Epithelial cell of prostate (primary cell): ENCODE measurements around the gene RNU1-1.
"Not testable (repeated sequence)": the region's sequence is repeated elsewhere in the genome, so short reads cannot be mapped to it uniquely, and the experiment has no call there.

Source experiments
- DNase-seq: peaks from one replicate; pipeline ENCODE4 v3.0.0-alpha.2; 2011; ENCODE audit warnings: low read depth, low spot score
- H3K27ac ChIP-seq: fragments of 450-650 bp; 2 replicates; pipeline ENCODE4 v1.5.1; 2017; ENCODE audit warnings: mild to moderate bottlenecking

Gene RNU1-1

DNA sequence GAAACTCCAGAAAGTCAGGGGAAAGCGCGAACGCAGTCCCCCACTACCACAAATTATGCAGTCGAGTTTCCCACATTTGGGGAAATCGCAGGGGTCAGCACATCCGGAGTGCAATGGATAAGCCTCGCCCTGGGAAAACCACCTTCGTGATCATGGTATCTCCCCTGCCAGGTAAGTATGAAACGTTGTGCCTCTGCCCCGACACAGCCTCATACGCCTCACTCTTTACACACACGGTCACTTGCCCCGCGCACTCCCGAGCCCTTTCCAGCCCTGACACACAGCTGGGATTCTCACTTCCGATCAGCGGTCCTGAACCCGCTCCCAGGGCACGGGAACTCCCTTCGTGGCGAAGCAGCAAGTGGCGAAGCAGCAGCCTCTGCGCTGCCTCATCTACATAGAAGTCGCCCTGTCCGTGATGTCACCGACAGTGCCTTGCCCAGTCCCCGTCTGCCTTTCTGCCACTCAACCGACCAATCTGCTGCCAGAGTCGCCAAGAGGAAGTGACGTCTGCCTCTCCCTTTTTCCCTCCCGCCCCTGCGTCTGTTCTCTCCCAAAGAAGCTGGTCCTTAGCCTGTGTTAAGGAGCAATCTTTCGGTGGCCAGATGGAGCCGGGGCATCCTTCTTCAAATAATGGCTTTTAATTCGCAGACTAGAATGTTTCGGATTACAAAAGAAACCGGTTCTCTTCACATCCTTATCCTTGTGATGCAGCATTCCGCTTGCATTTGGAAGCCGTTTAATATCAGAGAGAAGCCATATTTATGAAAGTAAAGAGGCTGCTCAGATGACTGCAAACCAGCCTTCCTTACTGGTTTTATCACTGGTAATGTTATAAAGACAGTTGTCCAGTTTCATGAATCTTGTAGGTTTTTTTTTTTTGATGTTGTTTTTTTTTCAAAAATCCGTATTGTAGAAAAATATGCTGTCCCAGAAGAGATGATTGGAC lies at the start of gene RNU1-1:
Gene RNU1-1 (minus strand): TSS at position 179 of the 949 bp plus-strand sequence.
- DNase-seq, result peak; percentile 59
- peak within 1 kb of the TSS; percentile 57 for H3K27ac ChIP-seq

DNA sequence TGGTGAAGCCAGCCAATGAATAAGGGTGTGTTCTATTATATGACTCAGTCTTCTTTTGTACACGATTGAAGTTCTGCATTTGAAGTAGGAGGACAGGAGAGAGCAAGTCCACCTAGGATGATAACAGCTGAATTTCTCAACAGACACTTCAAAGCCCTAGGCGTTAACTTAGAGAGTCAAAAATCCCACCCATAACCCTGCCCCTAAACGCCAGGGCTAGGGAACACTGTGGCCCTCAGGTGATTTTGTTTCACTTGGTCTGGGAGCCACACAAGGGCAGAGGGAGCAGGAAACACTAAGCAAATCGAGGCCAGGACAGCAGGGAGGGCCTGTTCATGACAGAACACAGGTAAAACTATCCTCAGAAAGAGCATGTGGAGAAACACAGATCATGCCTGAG lies 47.0 kb upstream of the RNU1-1 start:
- H3K27ac ChIP-seq, DNase-seq: not testable (repeated sequence)

GRCh38 chr1:16560498-16560897 lies 46.4 kb upstream of the RNU1-1 start:
- not testable (repeated sequence) for H3K27ac ChIP-seq, DNase-seq

DNA sequence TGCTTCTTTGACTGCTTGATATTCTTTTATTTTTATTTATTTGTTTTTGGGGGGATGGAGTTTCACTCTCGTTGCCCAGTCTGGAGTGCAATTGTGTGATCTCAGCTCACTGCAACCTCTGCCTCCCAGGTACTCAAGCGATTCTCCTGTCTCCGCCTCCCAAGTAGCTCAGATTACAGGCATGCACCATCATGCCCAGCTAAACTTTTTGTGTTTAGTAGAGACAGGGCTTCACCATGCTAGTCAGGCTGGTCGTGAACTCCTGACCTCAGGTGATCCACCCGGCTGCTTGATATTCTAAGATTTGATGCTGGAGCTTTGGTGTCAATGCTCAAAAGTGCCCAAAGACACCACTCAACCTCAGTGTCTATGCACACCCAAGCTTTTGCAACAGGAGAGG lies 45.6 kb upstream of the RNU1-1 start:
- not testable (repeated sequence) for DNase-seq, H3K27ac ChIP-seq

- H3K27ac ChIP-seq, DNase-seq: not testable (repeated sequence)
These were observed 42.9 kb upstream of the RNU1-1 start for GRCh38 chr1:16557034-16557433.

DNA sequence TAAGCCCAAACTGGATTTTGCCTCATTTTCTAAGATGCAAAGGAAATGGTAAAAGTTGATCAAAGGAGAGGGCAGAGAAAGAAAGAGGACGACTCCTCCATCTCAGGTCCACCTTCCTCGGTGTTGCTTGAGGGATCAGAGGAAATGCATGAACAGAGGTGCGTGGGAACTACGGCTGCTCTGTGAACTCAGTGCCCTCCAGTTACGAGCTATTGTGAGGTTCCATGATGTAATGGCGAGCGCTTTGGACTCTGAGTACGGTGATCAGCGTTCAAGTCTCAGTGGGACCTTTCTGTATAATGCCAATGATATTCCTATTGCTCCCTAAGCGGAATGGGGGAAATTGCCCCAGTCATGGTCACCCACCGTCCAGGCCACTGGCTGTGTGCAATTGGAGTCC lies 39.2 kb upstream of the RNU1-1 start:
- DNase-seq, H3K27ac ChIP-seq: not testable (repeated sequence)

DNA sequence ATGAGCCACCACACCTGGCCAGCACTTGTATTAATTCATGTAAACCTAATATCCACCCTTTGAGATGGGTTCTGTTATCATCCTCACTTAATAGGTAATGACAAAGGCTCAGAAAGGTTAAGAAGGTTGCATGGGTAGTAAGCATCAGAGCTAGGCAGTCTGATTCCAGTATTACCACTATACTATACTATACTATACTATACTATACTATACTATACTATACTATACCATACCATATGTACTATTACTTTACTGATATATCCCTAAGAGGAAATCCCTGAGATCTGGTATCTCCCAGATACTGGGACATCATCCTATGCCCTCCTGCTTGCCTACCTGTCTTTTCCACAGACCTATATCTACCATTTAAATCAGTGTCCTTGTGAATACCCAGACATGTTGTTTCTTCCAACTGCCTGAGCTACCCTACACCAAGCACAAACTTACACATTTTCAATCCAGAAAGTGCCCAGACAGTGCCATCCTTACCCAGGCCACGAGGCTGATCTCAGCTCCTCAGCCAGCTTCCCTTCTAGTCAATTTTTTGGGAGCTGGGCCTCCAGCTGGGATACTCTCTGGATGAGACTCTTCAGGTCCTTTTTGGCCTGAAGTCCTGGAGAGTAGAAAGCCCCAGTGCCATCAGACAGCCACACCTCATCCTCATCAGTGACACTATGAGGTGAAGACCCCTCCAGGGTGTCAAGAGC lies 36.3 kb upstream of the RNU1-1 start:
- not testable (repeated sequence) for H3K27ac ChIP-seq, DNase-seq

GRCh38 chr1:16549545-16549944 lies 35.5 kb upstream of the RNU1-1 start:
- not testable (repeated sequence) for DNase-seq, H3K27ac ChIP-seq

DNA sequence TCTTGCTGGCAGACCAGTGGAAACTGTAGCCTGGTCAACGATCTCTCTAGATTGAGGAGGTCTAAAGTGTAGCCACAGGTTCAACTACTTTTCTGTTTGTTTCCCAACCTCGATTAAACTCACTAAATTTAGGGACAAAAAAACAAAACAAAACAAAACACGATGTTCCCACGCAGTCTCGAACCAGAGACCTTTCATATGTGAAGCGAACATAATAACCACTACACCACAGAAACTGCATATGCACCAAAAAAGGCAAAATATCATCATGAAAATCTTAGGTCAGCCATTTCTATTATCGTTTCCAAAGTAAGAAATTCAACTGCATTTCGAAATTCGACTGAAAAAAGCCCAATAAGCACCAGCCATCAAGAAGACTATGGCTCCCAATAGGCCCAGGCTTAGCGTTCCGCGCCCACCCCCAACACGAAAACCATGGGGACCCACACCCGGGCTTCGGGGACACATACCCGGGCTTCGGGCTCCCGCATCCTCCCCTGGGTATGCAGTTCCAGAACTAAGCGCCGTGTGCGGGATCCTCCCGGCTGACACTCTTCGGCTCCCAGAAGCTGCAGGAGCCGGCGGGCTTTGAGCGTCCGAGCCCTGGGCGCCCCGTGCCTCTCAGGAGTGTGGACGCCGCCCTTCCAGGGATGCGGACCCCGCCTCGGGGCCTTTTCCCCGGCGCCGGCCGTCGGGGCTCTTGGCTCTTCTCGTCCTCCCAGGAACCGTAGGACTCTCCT lies 33.6 kb upstream of the RNU1-1 start:
- DNase-seq, H3K27ac ChIP-seq: not testable (repeated sequence)

DNA sequence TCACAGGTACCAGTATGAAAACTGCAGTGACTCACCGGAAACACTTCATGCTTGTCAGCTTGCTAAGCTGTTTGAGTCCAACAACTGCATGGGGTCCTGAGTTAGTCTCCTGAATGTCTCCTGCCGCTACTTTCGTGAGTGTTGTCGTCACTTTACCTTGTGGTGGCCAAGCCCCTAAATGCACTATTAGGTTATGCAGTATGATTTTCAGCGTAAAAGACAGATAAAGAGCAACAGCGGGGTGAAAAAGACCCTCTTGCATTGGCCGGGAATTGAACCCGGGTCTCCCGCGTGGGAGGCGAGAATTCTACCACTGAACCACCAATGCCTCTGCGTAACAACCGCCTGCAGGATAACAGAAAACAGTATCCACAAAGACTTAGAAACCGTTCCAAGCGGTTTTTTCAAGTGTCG lies 31.6 kb upstream of the RNU1-1 start:
- not testable (repeated sequence) for DNase-seq, H3K27ac ChIP-seq

DNA sequence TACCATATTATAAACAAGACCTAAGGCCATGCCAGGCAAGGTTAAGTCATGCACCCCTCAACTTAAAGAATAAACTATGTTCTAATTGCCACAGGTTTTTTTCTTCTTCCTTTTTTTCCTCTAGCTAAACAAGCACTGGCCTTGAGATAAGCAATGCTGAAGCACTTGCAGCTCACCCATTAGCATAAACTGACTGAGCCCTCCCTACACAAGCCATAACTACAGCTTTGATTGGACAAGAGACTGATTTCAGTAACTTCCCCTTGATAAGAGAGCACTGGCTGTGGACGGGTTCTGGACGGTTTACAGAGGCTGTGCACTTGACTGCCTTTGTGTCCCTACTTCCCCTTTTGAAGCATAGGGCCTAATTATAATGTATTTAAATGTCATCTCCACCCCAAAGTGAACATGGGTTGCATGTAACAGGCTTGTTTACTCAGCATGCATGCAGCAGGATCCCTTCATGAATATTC lies 26.4 kb upstream of the RNU1-1 start:
- H3K27ac ChIP-seq, DNase-seq: not testable (repeated sequence)

DNA sequence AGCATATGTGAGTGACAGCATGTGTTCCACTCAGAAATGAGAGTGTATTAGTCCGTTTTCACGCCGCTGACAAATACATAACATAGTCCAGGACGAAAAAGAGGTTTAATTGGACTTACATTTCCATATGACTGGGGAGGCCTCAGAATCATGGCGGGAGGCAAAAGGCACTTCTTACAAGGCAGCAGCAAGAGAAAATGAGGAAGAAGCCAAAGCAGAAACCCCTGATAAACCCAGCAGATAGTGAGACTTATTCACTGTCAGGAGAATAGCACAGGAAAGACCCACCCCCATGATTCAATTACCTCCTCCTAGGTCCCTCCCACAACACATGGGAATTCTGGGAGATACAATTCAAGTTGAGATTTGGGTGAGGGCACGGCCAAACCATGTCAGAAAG lies 23.4 kb upstream of the RNU1-1 start:
- not testable (repeated sequence) for H3K27ac ChIP-seq, DNase-seq

DNA sequence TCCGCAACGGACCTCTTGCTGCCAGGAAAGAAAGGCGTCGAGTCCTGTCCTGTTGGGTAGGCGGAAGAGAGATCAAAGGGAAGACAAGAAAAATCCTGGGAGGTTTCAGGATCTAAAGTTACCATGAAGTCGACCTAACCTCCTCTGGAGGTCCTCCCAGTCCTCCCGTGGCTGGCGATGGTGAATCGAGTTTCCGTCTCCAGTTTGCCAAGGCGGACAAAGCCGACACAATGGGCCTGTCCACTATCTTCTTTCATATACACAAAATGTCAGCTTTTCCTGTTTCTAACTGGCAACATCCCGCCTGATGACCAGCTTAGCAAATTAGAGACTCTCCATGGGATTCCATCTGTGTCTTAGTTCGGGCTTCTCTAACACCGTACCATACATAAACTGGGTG lies 22.7 kb upstream of the RNU1-1 start:
- not testable (repeated sequence) for H3K27ac ChIP-seq, DNase-seq

- not testable (repeated sequence) for H3K27ac ChIP-seq, DNase-seq
These were observed 21.8 kb upstream of the RNU1-1 start for GRCh38 chr1:16535898-16536297.

GRCh38 chr1:16535487-16535886 lies 21.4 kb upstream of the RNU1-1 start:
- not testable (repeated sequence) for DNase-seq, H3K27ac ChIP-seq

DNA sequence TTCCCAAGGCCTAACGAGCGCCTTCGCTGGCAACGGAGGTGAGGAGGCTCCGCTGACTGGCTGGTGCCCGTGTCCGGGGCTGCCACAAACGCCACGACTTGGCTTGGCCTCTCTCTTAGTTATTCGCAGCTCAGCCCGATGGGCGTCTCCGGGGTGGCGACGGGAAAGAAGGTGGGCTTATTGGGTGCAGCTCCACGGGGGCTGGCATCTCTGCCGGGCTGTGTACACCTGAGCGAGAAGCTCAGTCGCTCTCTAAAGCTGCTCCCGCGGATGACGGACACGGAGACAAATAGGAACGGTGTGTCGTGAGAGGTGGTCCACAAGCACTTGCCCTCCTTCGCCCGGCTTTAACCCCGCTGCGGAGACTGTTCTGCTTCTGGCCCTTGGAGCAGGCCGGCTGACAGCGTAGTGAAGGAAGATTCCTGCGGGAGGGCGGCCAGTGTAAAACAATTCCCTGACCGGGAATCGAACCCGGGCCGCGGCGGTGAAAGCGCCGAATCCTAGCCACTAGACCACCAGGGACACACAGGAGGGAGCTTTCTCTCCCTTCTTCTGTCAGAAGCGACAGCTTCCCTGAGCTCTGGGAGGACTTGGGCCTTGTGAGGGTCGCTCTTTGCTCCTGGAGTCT lies 20.9 kb upstream of the RNU1-1 start:
- H3K27ac ChIP-seq, DNase-seq: not testable (repeated sequence)

DNA sequence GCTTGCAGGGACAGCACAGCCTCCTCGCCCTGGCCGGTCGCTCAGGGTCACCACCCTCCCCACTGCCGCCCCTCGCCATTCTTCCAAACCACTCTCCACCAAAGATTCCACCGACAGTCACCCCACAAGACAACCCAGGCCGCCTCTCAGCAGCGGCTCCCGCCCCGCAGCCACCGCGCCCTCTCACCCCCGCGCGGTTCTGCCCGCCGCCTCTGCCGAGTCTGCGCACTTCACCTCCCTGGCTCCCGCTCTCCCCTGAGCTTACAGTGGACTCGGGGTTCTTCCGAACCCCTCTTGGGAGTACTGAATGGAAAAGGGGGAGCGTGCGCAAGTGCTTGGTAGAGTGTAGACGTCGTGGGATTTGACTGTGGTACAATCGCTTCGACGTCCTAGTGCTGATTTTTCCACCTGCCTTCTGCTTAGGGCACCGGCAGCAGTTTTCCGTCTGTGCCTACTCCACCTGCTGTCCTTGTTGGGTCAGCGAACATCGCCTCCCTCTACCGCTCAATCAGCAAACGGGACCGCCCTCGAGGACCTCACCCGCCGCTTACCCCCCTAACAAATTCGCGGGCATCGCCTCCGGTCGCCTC lies 20.2 kb upstream of the RNU1-1 start:
- not testable (repeated sequence) for DNase-seq, H3K27ac ChIP-seq

GRCh38 chr1:16532235-16532991 lies 18.3 kb upstream of the RNU1-1 start:
- not testable (repeated sequence) for H3K27ac ChIP-seq, DNase-seq

DNA sequence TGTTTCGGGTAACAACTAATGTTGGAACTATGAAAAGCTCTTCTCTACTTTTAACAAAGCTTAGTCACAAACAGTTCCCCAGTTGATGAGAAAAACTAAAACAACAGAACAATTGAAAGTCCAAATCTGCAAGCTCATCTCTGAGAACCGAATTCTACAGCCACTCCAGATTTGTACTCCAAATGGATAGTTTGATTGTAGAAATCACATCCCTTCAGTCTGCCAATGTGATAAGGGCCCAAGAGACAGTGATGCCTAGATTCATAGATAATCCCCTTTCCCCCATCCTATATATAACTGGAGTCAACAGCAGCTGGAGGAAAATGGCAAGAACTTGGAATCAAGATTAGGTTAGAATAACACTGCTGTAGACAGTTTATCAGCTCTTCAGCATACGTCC lies 14.3 kb upstream of the RNU1-1 start:
- H3K27ac ChIP-seq, result not testable (repeated sequence)

More for the DNA sequence above, 14.3 kb upstream of the RNU1-1 start:
- DNase-seq, result not testable (repeated sequence)
